HEK293T (cell line): ENCODE results near the gene STING1.

ENCODE experiments used
- BHLHE40 ChIP-seq: fragments of 450-650 bp; IDR thresholded peaks from 2 replicates; pipeline ENCODE4 v1.6.1; 2016; ENCODE audit warnings: mild to moderate bottlenecking, moderate library complexity, borderline replicate concordance
- CTBP1 ChIP-seq: fragments of 450-650 bp; IDR thresholded peaks from 2 replicates; pipeline ENCODE4 v1.6.1; 2016; ENCODE audit warnings: borderline replicate concordance
- NFRKB ChIP-seq: fragments of 450-650 bp; IDR thresholded peaks from 2 replicates; pipeline ENCODE4 v1.6.1; 2016; ENCODE audit warnings: mild to moderate bottlenecking, moderate library complexity
- SUZ12 ChIP-seq: fragments of 450-650 bp; IDR thresholded peaks from 2 replicates; pipeline ENCODE4 v1.6.1; 2016; ENCODE audit warnings: mild to moderate bottlenecking
- TARDBP ChIP-seq: fragments of 450-650 bp; IDR thresholded peaks from 2 replicates; pipeline ENCODE4 v1.6.1; 2016

GRCh38 chr5:139524940-139525585 is 42.5 kb upstream of the STING1 start:
- TF ChIP-seq CTBP1 (no peak), TARDBP (no peak), NFRKB (no peak), BHLHE40 (no peak), SUZ12 (no peak)
